ENCODE measurements around the gene COMMD1.

- TF ChIP-seq CTCF (IDR thresholded peaks at IDR 0.05; ENCODE audit: insufficient read depth, low read length, poor library complexity, severe bottlenecking) (no peak), EZH2phosphoT487 (conservative IDR thresholded peaks at IDR 0.05; ENCODE audit: low read length) (no peak)
Observed at GRCh38 chr2:62030902-62031301, 125.4 kb downstream of the COMMD1 start.

All from SU-DHL-6 (cell line).